Breast epithelium (tissue), 4 donors: ENCODE measurements around the gene ACAN. TPM values are rescaled to one million over a fixed set of nuclear protein-coding genes. Genes with fewer than 3 reads are reported as not detected.

Experiments
- DNase-seq, 2 donors: peaks; one replicate each; pipeline ENCODE4 v3.0.0-alpha.2; 2019; ENCODE audit warnings: low spot score in 2 of 2
- H3K27ac ChIP-seq, 2 donors: fragments of 200-600 bp; sonication (generic) in 1 of 2; one replicate each; pipeline ENCODE4 v1.5.1; 2016 to 2019; ENCODE audit warnings: mild to moderate bottlenecking in 1 of 2
- H3K27me3 ChIP-seq, 2 donors: fragments of 200-600 bp; sonication (generic) in 1 of 2; one replicate each; pipeline versions ENCODE4 v1.5.1 to v1.6.0; 2017 to 2019; ENCODE audit warnings: control low read depth in 1 of 2, mild to moderate bottlenecking in 1 of 2
- H3K36me3 ChIP-seq: fragments of 200-600 bp; one replicate; pipeline ENCODE4 v1.5.1; 2019
- H3K4me1 ChIP-seq, 2 donors: fragments of 200-600 bp; sonication (generic); one replicate each; pipeline ENCODE4 v1.5.1; 2016 to 2019; ENCODE audit warnings: control low read depth in 1 of 2
- H3K4me3 ChIP-seq, 3 donors: fragments of 200-600 bp; sonication (generic); 1 replicate in 2 of 3; 2 replicates in 1 of 3; pipeline ENCODE4 v1.5.1; 2016 to 2019; ENCODE audit warnings: mild to moderate bottlenecking in 3 of 3, moderate library complexity in 2 of 3
- H3K9me3 ChIP-seq, 2 donors: fragments of 200-600 bp; sonication (generic) in 1 of 2; one replicate each; pipeline ENCODE4 v1.5.1; 2016 to 2019; ENCODE audit warnings: control low read depth in 1 of 2
- POLR2A ChIP-seq: fragments of 450-650 bp; IDR thresholded peaks from one replicate; pipeline ENCODE4 v1.6.1; 2016; ENCODE audit warnings: antibody characterized with exemption, mild to moderate bottlenecking, moderate library complexity
- POLR2AphosphoS5 ChIP-seq, 3 donors: sonication (generic); formaldehyde crosslinking; IDR thresholded peaks; one replicate each; pipeline ENCODE4 v1.6.1; 2017; ENCODE audit warnings: antibody characterized with exemption in 3 of 3
- intact Hi-C: fragments of 100-400 bp; cut with DNase I; formaldehyde crosslinking; loops from one replicate; pipeline ENCODE4 v1.15.1; 2023; ENCODE audit warnings: low total_unique reads
- total RNA-seq, 3 donors: library from RNA; depleted of rRNA; stranded (reverse); fragments of >200 nt; gene quantifications; one replicate each; pipeline ENCODE4 v1.1.0, GENCODE V29; 2016
- TF ChIP-seq, protein P1 (sequence below), 3 donors: fragments of 450-650 bp; IDR thresholded peaks; one replicate each; pipeline ENCODE4 v1.5.1; 2016 to 2017; ENCODE audit warnings: antibody characterized with exemption in 3 of 3, mild to moderate bottlenecking in 3 of 3, moderate library complexity in 3 of 3

ACAN gene
- total RNA-seq, 3 donors from 2014 or later = under 0.01 TPM; not detected in 2

DNA sequence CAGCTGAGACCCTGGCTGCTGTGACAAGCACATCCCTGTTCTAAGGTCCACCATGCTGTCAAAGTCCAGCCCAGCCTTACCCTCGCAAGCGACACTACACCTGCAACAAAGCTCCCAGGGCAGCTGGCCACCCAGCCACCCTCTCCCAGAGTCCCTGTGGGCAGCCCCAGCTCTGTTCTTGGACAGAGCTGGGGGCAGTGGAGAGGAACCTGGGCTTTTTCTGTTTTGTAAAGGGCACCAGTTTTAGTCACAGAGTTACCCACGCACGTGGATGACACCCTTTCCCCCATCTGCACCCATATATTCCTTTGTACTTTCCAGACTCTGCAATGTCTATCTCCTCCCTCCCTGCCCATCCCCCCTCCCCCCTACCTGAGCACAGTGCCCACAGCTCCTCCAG is 38.9 kb downstream of the ACAN start:
- no peak overlapping the region for H3K4me3 ChIP-seq
- no peaks in the 10 kb centered on the region for H3K4me1 ChIP-seq
- DNase-seq = no peak
- H3K27me3 ChIP-seq = no peaks in the 10 kb centered on the region
- intact Hi-C loops = no loop called here
- H3K27ac ChIP-seq = no peak overlapping the region
- TF ChIP-seq POLR2AphosphoS5 (IDR thresholded peaks at IDR 0.05) (no peak), POLR2A (no peak)
- TF ChIP-seq, protein P1, sequence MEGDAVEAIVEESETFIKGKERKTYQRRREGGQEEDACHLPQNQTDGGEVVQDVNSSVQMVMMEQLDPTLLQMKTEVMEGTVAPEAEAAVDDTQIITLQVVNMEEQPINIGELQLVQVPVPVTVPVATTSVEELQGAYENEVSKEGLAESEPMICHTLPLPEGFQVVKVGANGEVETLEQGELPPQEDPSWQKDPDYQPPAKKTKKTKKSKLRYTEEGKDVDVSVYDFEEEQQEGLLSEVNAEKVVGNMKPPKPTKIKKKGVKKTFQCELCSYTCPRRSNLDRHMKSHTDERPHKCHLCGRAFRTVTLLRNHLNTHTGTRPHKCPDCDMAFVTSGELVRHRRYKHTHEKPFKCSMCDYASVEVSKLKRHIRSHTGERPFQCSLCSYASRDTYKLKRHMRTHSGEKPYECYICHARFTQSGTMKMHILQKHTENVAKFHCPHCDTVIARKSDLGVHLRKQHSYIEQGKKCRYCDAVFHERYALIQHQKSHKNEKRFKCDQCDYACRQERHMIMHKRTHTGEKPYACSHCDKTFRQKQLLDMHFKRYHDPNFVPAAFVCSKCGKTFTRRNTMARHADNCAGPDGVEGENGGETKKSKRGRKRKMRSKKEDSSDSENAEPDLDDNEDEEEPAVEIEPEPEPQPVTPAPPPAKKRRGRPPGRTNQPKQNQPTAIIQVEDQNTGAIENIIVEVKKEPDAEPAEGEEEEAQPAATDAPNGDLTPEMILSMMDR (IDR thresholded peaks at IDR 0.05) = no peak
- no peaks in the 10 kb centered on the region for H3K9me3 ChIP-seq
- no peaks in the 10 kb centered on the region for H3K36me3 ChIP-seq

GRCh38 chr15:88843334-88843733 is 40.1 kb downstream of the ACAN start:
- H3K36me3 ChIP-seq = no peaks in the 10 kb centered on the region
- TF ChIP-seq, protein P1 (IDR thresholded peaks at IDR 0.05) = no peak
- TF ChIP-seq POLR2A = no peak
- no peak for TF ChIP-seq POLR2AphosphoS5 (IDR thresholded peaks at IDR 0.05)
- H3K27me3 ChIP-seq = no peaks in the 10 kb centered on the region
- H3K4me1 ChIP-seq = no peaks in the 10 kb centered on the region
- H3K9me3 ChIP-seq = no peaks in the 10 kb centered on the region
- DNase-seq = no peak
- H3K4me3 ChIP-seq = no peak overlapping the region
- intact Hi-C loops = no loop called here
- no peak overlapping the region for H3K27ac ChIP-seq

- no peak overlapping the region for H3K27ac ChIP-seq
- H3K4me1 ChIP-seq = no peaks in the 10 kb centered on the region
- no peak overlapping the region for H3K4me3 ChIP-seq
- no peaks in the 10 kb centered on the region for H3K9me3 ChIP-seq
- DNase-seq = no peak
- TF ChIP-seq POLR2A (no peak), POLR2AphosphoS5 (IDR thresholded peaks at IDR 0.05) (no peak)
- TF ChIP-seq, protein P1 (IDR thresholded peaks at IDR 0.05) = no peak
- intact Hi-C loops = no loop called here
- no peaks in the 10 kb centered on the region for H3K27me3 ChIP-seq
- H3K36me3 ChIP-seq = no peaks in the 10 kb centered on the region
Measured at GRCh38 chr15:88844749-88845386, 41.6 kb downstream of the ACAN start.

GRCh38 chr15:88845616-88846015 is 42.4 kb downstream of the ACAN start:
- TF ChIP-seq POLR2AphosphoS5 (IDR thresholded peaks at IDR 0.05) (no peak), POLR2A (no peak)
- TF ChIP-seq, protein P1 (IDR thresholded peaks at IDR 0.05) = no peak
- no peaks in the 10 kb centered on the region for H3K9me3 ChIP-seq
- no peak for DNase-seq
- H3K27me3 ChIP-seq = no peaks in the 10 kb centered on the region
- no peak overlapping the region for H3K4me3 ChIP-seq
- intact Hi-C loops = no loop called here
- H3K4me1 ChIP-seq = no peaks in the 10 kb centered on the region
- H3K36me3 ChIP-seq = no peaks in the 10 kb centered on the region
- H3K27ac ChIP-seq = no peak overlapping the region

DNA sequence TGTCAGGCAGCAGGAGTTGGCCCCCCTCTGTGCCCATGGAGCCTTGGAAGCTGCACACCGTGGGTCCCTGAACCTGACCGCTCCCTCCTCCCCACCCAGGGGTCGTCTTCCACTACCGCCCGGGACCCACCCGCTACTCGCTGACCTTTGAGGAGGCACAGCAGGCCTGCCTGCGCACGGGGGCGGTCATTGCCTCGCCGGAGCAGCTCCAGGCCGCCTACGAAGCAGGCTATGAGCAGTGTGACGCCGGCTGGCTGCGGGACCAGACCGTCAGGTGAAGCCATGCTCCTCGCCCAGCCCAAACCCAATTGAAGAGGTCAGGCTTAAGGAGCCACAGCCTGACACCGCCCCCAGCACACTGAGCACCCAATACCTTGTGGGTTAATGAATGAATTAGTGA is 43.9 kb downstream of the ACAN start:
- H3K9me3 ChIP-seq = no peaks in the 10 kb centered on the region
- intact Hi-C loops = no loop called here

More for the DNA sequence above, 43.9 kb downstream of the ACAN start:
- peaks cover 0 to 6% of the 10 kb centered on the region in 2 donors for H3K27me3 ChIP-seq
- TF ChIP-seq, protein P1 (IDR thresholded peaks at IDR 0.05) = no peak
- TF ChIP-seq POLR2AphosphoS5 (IDR thresholded peaks at IDR 0.05) (no peak), POLR2A (no peak)
- no peak overlapping the region for H3K27ac ChIP-seq
- no peaks in the 10 kb centered on the region for H3K4me1 ChIP-seq
- no peaks in the 10 kb centered on the region for H3K36me3 ChIP-seq
- no peak overlapping the region for H3K4me3 ChIP-seq
- no peak for DNase-seq
